Peyer's patch (tissue), 4 donors: Measurements from ENCODE around the gene TMEM87B.

Experiments
- CTCF ChIP-seq, 6 experiments: fragments of 450-650 bp in 4 of 6; fragments of 200-600 bp in 2 of 6; sonication (generic) in 1 of 6; IDR thresholded peaks; one replicate each; pipeline ENCODE4 v1.5.1; 2017 to 2019; ENCODE audit warnings: antibody characterized with exemption in 6 of 6, mild to moderate bottlenecking in 3 of 6, moderate library complexity in 1 of 6
- POLR2A ChIP-seq, 2 donors: fragments of 450-650 bp; IDR thresholded peaks; one replicate each; pipeline ENCODE4 v1.5.1; 2017; ENCODE audit warnings: antibody characterized with exemption in 2 of 2, mild to moderate bottlenecking in 2 of 2, moderate library complexity in 2 of 2

- no peak for TF ChIP-seq CTCF (IDR thresholded peaks at IDR 0.05)
- TF ChIP-seq POLR2A (IDR thresholded peaks at IDR 0.05) = no peak
These were observed 38.1 kb downstream of the TMEM87B start for GRCh38 chr2:112093216-112093615.
